Measurements from ENCODE around the gene SCN4B.

Gene SCN4B

GRCh38 chr11:118128310-118128709 lies 24.3 kb downstream of the SCN4B start:
- DNase-seq, result no peak

GRCh38 chr11:118126082-118126838 lies 26.4 kb downstream of the SCN4B start:
- DNase-seq, result no peak

- DNase-seq, result no peak
Observed at GRCh38 chr11:118124929-118125535, 27.6 kb downstream of the SCN4B start.

- no peak for DNase-seq
Observed at GRCh38 chr11:118120793-118121192, 31.8 kb downstream of the SCN4B start.

GRCh38 chr11:118117790-118118601 lies 34.6 kb downstream of the SCN4B start:
- DNase-seq, result no peak

- no peak for DNase-seq
Observed at GRCh38 chr11:118115048-118115447, 37.6 kb downstream of the SCN4B start.

- no peak for DNase-seq
Observed at GRCh38 chr11:118114266-118114665, 38.4 kb downstream of the SCN4B start.

GRCh38 chr11:118112711-118113430 lies 39.8 kb downstream of the SCN4B start:
- DNase-seq, result no peak

- DNase-seq, result no peak
Observed at GRCh38 chr11:118111744-118112035, 40.9 kb downstream of the SCN4B start.

GRCh38 chr11:118111019-118111743 lies 41.4 kb downstream of the SCN4B start:
- DNase-seq, result no peak

- no peak for DNase-seq
Observed at GRCh38 chr11:118109231-118109630, 43.4 kb downstream of the SCN4B start.

GRCh38 chr11:118108513-118108912 lies 44.1 kb downstream of the SCN4B start:
- DNase-seq, result no peak

- DNase-seq, result no peak
Observed at GRCh38 chr11:118106789-118107335, 45.8 kb downstream of the SCN4B start.

GRCh38 chr11:118105657-118106305 lies 46.8 kb downstream of the SCN4B start:
- DNase-seq, result no peak

- DNase-seq, result no peak
Observed at GRCh38 chr11:118104491-118104890, 48.1 kb downstream of the SCN4B start.

- DNase-seq, result no peak
Observed at GRCh38 chr11:118102721-118103261, 49.8 kb downstream of the SCN4B start.

- no peak for DNase-seq
Observed at GRCh38 chr11:118100691-118101232, 51.9 kb downstream of the SCN4B start.

- DNase-seq, result no peak
Observed at GRCh38 chr11:118099838-118100556, 52.6 kb downstream of the SCN4B start.

- DNase-seq, result no peak
Observed at GRCh38 chr11:118098996-118099837, 53.4 kb downstream of the SCN4B start.

Data from Kasumi-1 (cell line).